AG04449 (cell line): ENCODE results near the gene PTPRH.

Source experiments
- CTCF ChIA-PET: fragments of 350-600 bp; formaldehyde crosslinking; extraction: SDS; loops from one replicate; lab custom pipeline; 2021; ENCODE audit warnings: antibody characterized with exemption; lab: Yijun Ruan, JAX
- POLR2A ChIA-PET: fragments of 400-600, 350-600 bp; formaldehyde crosslinking; extraction: SDS; loops from one replicate; lab custom pipeline; 2020; ENCODE audit warnings: antibody characterized with exemption, inconsistent platforms; lab: Yijun Ruan, JAX
- DNase-seq: peaks from one replicate; pipeline ENCODE4 v3.0.0-alpha.2; 2010; ENCODE audit warnings: low read depth, low spot score
- H3K4me3 ChIP-seq: 2 replicates; pipeline ENCODE4 v1.5.1; 2011; ENCODE audit warnings: low read depth, mild to moderate bottlenecking, control low read depth, low read length
- CTCF ChIP-seq: IDR thresholded peaks from one replicate; pipeline ENCODE4 v1.5.1; 2011; ENCODE audit warnings: mild to moderate bottlenecking, moderate library complexity, low read length, control low read depth, inconsistent platforms; ENCODE audit not compliant: insufficient read depth; ENCODE audit errors: missing control alignments

The PTPRH gene

GRCh38 chr19:55197528-55197927 is 11.8 kb downstream of the PTPRH start:
- no peak for TF ChIP-seq CTCF
- CTCF ChIA-PET: interaction anchor here (1.0 to 1.8 kb wide), 3 partner anchors 12 to 221 kb away, joined by 3 to 6 read pairs (median 4); partner anchors contain the start of gene PTPRH
- POLR2A ChIA-PET: no interaction called here
- DNase-seq: no peak
- H3K4me3 ChIP-seq: no peak overlapping the region

GRCh38 chr19:55196803-55197202 is 12.5 kb downstream of the PTPRH start:
- DNase-seq: no peak
- TF ChIP-seq CTCF: no peak
- POLR2A ChIA-PET: no interaction called here
- CTCF ChIA-PET: no interaction called here
- H3K4me3 ChIP-seq: no peak overlapping the region

GRCh38 chr19:55193481-55193880 is 15.8 kb downstream of the PTPRH start:
- ChIA-PET POLR2A (no interaction called here), CTCF (interaction anchor here (1.0 to 1.3 kb wide), 2 partner anchors 11 to 33 kb away, joined by 4 to 5 read pairs; no protein-coding TSS in a partner anchor)
- no peak overlapping the region for H3K4me3 ChIP-seq
- no peak for DNase-seq
- no peak for TF ChIP-seq CTCF

GRCh38 chr19:55189403-55189835 is 19.9 kb downstream of the PTPRH start:
- POLR2A ChIA-PET: no interaction called here
- no peak for TF ChIP-seq CTCF

GRCh38 chr19:55188625-55189024 is 20.7 kb downstream of the PTPRH start:
- no peak for DNase-seq
- ChIA-PET CTCF (interaction anchor here (1.3 kb wide), 1 partner anchor 443 kb away, joined by 3 read pairs; no protein-coding TSS in a partner anchor), POLR2A (no interaction called here)
- H3K4me3 ChIP-seq: no peak overlapping the region
- TF ChIP-seq CTCF: no peak

More at GRCh38 chr19:55189403-55189835, 19.9 kb downstream of the PTPRH start:
- CTCF ChIA-PET: interaction anchor here (1.3 kb wide), 1 partner anchor 442 kb away, joined by 3 read pairs; no protein-coding TSS in a partner anchor
- peak; percentile 83 for DNase-seq
- no peak overlapping the region for H3K4me3 ChIP-seq

- no peak for DNase-seq
- POLR2A ChIA-PET: no interaction called here
- CTCF ChIA-PET: interaction anchor here (1.3 kb wide), 1 partner anchor 21 kb away, joined by 3 read pairs; no protein-coding TSS in a partner anchor
- no peak overlapping the region for H3K4me3 ChIP-seq
- no peak for TF ChIP-seq CTCF
Observed at GRCh38 chr19:55186080-55186479, 23.2 kb downstream of the PTPRH start.
